NCI-H2081 (cell line): Measurements from ENCODE around the gene PRR5.
"Not testable (repeated sequence)": the region's sequence is repeated elsewhere in the genome, so short reads cannot be mapped to it uniquely, and the experiment has no call there.

ENCODE experiments used
- DNase-seq, 2 experiments: peaks; one replicate each; lab custom pipeline; 2025; lab: John Stamatoyannopoulos, UW

Gene PRR5

DNA sequence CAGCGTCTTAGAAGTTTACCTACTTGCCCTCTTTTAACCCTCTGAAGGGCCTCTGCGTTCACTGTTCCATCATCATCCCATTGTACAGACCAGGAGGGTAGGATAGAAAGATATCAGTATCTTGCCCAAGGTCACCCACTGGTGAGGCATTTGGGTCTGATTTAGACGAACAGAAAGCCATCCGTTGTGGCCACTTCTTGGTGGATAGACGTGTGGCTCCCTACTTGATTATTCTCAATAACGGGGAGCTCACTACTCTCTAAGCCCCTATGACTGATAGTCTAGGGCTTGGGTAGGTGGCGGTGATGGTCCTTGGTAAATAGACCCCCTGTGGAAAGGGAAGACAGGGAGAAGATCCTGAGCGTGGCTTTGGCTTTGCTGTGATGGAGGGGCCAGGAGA, 28.6 kb upstream of the PRR5 start:
- no peak for DNase-seq

DNA sequence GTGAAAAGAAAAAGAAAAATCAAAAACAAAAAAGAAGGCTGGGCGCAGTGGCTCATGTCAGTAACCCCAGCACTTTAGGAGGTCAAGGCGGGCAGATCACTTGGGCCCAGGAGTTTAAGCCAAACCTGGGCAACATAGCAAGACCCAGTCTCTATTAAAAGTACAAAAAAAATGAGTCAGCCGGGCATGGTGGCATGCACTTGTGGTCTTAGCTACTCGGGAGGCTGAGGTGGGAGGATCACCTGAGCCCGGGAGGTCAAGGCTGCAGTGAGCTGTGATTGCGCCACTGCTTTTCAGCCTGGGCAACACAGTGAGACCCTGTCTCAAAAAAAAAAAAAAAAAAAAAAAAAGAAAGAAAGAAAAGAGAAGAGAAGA, 26.0 kb upstream of the PRR5 start:
- not testable (repeated sequence) for DNase-seq

DNA sequence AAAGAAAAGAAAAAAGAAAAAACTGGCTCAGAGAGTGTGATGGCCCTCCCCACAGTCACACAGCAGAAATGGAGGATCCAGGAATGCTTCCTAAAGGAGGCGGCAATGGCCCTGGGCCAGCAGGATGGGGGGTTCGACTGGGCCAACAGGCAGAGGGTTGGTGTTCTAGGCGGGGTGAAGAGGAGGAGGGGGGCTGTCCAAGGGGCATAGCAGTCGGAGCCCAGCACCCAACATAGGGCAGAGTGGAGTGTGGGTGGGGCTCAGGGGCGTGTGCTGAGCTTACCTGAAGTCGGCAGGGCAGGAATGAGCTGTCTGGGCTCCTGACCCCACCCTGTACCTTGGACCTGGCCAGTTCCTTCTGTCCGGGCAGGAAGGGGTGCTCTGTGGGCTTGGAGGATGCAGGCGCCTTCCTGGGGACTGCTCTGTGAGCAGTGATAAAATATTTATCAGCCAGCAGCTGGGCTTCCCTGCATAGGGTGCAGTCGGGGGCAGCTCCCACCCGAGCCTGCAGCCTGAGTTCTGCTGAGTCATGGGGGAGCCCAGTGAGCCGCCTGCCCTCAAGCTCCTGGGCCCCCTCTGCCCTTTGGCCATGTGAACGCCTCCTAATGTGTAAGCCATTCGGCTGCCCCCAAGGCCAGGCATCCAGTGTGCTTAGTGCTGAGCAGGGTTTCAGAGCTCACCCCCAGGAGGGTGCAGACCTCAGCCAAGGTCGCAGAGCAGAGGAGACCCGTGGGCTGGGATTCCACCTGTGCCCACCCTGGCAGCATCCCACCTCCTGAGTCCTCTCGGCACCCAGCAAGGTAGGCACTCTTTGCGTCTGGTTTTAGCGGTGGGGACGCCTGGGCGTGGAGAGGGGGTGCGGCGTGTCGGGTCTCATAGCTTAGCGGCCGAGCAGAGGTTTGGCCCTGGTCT, 25.3 kb upstream of the PRR5 start:
- no peak for DNase-seq

DNA sequence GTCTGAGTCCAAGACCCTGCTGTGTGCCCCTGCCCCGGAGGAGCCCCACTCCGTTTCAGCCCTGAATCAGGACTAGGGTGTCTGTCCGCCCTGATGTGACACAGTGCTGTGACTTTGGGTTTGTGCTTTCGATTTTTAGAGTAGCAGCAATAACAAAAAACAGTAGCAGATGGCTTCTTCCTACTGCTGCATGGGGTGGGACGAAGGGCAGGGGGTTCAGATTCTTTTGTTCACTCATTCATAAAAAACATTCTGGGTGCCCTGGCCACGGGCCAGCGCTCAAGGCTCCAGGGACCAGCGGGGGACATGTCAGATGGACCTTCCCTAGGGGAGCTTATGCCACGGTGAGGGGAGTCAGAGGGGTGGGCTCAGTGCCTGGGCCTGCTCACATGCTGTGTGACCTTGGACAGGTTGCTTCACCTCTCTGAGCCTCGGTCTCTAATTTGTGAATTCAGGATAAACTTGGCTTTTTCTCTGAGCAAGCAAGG, 24.6 kb upstream of the PRR5 start:
- no peak for DNase-seq

DNA sequence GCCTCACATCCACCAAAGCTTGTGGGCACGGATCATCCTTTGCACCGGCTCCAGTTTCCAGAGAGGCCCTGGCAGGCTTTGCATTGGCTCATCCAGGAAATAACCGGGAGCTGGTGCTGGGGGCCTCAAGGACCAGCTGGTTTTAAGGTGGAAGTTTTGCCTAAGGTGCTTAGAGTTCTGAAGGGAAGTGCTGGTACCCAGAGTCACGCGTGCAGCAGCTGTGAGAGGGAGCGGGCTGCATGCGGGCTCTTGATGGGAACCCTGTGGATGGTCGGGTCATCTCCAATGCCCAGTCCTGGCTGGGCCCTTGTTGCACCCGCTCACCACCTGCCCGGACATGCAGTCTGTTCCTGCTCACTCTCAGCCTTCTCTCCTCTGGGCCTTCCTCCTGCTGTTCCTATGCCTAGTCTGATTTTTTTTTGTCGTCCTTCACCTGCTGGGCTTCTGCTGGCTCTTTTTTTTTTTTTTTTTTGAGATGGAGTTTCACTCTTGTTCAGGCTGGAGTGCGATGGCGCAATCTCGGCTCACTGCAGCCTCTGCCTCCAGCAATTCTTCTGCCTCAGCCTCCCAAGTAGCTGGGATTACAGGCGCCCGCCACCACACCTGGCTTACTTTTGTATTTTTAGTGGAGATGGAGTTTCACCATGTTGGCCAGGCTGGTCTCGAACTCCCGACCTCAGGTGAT, 24.0 kb upstream of the PRR5 start:
- DNase-seq = no peak

DNA sequence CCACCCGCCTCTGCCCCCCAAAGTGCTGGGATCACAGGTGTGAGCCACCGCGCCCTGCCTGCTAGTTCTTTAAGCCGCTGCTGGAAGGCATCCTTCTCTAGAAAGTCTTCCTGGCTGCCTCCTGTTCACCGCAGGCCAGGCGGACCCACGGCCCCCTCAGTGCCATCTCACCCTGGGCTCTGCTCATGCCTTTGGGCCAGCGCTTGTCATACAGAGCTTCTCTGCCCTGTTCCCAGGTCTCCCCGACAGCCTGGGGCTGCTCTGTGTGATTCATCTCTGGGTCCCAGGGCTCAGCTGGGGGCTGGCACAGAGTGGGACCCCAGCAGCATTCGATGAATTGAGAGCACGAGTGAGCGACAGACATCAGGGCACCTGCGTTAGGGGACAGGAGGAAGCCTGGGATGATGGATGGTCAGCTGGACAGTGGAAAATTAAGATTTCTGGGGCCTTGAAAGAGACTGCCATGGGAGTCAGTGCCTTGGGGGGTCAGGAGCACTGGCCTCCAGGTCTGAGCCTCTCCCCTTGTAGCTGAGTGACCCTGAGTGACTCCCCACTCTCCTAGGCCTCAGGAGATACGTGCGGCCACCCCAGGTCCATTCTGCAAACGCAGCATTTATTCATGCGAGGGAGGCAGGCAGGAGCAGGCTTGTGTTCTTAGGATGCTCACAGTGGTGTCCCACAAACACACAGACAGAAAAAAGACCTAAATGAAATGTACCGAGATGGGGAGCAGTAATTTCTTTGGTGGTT, 23.3 kb upstream of the PRR5 start:
- no peak for DNase-seq

DNA sequence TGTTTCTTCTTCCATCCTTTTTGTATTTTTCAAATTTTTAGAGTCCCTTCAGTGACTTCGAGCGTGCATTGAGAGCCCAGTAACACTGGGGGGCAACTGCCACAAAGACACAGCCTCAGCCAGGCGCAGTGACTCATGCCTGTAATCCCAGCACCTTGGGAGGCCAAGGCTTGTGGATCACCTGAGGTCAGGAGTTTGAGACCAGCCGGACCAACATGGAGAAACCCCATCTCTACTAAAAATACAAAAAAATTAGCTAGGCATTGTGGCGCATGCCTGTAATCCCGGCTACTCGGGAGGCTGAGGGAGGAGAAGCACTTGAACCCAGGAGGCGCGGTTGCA, 22.7 kb upstream of the PRR5 start:
- DNase-seq = not testable (repeated sequence)

DNA sequence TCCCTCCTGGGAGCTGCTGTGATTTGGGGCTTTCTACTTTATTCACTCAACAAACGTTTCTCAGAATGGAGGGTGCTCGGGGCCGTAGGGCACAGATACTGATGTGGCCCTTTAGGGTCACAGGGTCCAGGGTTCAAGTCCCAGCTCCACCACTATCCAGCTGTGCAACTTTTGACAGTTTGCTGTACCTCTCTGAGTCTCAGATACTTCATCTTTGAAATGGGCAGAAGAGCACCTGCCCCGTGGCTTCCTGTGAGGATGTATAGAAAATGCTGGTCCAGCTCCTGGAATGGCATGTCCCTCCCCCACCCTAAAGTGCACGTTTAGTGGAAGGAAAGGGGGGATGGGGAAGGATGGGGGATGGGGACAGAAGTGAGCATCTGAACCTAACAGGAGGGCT, 21.9 kb upstream of the PRR5 start:
- no peak for DNase-seq

DNA sequence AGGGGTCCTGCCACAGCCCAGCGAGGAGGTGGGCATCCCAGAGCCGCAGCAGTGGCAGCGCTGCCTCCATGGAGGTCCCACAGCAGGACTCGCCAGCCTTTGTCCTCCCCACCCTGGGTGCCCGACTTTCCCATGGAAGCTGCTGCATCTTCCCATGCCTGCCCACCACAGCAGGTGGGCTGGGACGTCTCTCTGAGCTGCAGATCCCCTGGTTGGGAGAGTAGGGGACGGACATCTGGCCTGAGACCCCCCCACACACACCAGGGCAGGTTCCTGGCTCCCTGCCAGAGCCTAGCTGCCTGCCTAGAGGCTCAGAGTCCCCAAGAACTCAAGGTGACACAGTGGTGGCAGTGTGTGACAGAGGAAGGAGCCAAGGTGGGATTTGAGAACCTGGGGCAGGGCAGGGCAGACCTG, 21.5 kb upstream of the PRR5 start:
- no peak for DNase-seq

DNA sequence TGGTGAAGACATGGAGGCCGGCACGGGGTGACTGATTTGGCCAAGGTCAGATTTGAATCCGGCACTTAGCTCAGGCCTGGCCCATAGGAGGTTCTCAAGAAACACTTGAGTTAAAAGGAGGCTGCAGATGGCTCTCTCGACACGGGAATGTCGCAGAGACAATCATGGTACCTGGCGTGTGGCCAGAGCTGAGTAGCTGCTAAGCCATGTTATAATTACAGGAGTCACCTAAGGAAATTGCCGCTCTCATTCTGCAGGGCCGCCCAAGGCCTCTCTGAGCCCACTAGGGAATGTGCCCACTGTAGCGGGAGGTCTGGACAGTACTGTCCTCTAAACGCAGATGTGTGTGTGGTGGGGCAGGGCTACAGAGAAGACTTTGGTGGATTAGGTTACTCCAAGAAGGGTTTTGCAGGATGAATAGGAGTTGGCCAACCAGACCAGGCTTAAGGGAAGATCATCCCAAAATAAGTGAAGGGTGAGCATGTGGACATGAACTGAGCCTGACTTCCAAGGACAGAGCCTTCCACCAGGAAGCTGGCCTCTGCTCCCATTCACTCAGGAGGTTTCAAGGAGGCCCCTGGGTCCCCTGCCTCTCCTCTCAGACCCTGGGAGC, 19.3 kb upstream of the PRR5 start:
- no peak for DNase-seq

DNA sequence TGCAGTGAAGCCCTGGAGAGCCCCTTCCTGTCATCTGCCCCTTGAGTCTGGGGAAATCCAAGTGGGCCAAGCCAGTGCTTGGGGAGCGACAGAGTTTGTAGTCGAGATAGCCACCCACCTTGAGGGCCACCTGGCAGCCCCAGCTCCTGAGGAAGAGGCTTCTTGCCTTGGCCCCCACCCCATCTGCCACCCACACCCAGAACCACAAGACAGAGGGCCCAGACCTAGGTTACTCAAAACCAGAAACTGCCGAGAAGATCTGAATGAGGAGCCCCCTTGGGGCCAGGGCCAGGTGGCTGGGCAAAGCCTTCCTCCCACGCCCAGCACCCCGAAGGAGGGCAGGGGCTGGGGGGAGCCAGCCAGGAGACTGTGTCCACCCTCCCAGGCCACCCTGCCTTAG, 18.8 kb upstream of the PRR5 start:
- no peak for DNase-seq

DNA sequence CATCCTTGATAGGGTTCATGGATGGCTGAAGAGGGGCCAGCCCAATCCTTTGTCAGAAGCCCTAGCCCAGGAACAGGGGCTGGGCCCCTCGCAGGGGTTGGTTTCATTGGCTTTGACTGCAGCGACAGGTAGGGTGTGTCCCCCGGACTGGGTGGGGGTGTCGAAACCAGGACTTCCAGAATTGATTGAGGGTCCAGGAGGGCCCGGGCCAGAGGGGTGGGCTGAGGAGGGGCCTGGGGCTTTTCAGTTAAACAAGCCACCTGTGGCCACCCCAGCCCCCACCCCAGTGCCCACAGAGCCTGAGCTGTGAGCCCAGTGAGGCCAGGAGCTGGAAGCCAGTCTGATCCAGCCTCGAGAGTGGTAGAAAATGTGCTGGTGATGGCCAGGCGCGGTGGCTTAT, 18.1 kb upstream of the PRR5 start:
- no peak for DNase-seq

DNA sequence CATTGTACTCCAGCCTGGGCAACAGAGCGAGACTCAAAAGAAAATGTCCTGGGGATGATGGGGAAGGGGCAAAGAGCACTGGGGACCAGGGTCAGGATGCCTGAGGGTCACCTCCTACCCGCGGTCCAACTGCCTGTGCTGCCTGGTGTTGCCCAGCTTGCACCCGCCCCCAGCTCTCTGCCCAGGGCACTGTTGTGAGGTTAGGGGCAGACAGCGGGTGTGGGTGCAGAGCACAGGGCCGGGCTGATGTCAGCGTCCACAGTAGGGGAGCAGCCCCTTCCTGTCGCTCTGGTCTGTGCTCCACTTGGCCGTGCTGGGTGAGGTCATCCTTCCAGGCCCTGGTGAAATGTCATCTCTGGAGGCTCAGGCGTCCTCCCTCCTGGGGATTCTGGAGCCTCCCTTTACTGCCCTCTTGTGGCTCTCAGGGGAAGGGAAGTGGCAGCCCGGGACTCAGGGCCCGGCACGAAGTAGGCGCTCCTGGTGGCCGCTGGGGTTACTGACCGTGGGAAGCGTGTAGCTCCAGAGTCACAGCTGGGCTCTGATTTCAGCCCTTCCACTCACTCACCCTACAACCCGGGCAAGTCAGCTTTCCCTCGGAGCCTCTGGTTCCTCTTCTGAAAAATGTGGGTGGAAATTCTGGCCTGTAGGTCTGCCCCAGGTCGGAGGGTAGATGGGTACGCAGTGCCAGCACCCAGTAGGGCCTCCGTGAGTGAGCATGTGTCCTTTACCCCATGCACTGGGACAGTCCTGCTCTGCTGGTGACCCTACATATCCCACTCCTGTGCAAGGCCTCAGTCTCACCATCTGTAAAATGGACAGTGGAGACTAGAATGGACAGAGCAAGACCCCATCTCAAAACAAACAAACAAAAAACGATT, 17.3 kb upstream of the PRR5 start:
- peak; percentile 24 to 66 for DNase-seq

DNA sequence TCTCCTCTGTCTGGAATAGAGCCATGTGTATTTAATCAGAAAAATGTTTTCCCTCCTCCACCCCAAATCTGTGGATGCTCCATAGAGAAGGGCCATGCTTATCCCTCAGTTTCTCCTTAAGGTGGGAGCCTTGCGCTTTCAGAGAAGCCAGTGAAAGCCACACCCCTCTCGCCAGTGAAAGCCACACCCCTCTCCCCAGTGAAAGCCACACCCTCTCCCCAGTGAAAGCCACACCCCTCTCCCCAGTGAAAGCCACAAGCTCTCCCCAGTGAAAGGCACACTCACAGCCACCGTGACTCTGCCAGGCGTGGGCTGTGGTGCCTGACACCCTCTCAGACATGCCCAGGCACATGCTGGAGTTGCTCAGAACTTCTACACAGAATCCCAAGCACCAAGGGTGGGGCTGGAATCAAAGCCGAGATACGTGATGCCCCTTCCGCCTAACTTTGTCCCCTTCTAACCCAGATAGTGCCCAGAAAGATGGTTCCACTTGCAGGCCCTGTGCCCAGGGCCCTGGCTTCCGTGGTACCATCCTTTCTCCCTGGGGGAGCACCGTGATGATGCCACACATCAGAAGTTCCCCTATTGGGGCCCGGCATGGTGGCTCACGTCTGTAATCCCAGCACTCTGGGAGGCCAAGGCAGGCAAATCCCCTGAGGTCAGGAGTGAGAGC, 16.5 kb upstream of the PRR5 start:
- peak in 1 of 2 experiments; percentile 2 for DNase-seq

DNA sequence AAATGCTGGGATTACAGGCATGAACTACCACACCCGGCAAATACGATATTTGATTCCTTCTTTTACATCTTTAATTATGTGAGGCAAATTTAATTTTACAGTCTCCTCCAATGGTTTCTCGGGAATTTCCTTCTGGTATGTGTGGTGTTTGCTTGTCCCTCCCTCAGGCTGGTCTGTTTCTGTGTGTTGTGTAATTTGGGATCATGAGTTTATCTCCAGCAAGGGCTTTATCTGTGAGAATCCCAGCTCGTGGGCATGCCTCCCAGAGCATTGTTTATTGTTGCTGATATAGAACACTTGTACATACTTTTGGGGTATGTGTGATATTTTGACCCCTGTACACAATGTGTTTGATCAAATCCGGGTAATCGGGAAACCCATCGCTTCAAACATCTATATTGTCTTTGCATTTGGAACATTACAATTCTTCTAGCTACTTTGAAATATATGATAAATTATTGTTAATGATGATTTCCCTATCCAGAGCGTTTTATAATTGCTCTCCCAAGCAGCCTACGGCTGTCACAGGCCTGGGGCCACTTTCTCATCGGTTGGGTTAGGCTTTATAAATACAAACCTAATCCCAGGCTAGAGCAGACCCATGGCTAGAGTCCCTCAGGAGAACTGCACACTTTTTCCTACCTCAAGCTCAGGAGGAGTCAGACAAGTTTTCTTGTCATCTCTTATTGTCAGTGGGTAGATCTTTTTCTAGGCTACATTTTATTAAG, 15.0 kb upstream of the PRR5 start:
- no peak for DNase-seq

DNA sequence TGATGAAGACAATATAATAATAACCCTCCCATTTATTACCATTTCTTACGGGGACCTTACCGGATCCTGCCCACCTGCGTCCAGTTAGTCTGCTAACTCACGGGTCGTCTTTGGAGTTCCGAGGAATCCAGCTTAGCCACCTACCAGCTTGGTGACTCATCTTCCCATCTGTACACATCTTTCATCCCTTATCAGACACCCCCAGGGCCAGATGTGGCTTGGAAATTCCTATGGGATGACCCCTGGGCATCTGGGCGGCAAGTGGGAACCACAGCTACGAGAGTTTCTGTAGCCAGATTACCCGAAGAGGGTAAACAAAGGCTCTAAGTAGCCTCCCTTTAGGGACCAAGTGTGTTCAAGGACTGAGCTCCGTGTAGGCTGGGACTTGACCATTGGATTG, 12.8 kb upstream of the PRR5 start:
- DNase-seq = no peak

DNA sequence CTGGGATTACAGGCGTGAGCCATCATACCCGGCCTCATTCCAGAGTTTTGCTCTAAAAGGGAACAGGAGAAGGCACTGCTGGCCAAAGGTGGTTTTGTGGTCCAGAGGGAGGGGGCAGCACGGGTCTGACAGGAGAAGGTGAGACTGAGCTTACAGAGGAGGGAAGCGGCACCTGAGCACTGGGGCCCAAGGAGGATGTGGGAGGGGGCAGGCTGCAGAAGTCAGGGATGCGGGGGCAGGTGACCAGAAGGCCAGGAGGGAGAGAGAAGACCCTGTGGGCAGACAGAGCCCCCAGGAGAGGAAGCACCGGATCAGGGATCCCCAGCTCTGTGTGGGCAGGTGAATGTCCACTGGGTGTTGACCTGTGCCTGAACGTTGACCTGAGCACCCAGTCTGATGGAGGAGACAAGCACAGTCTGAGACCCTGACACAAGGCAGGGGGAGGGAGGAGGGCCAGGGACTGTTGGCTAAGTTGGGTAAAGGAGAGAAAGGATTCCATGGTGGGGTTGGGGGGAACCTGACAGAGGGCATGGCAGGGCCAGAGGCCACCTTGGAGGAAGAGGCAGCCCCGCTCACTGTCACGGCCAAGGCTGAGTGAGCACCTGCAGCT, 12.0 kb upstream of the PRR5 start:
- DNase-seq = no peak

DNA sequence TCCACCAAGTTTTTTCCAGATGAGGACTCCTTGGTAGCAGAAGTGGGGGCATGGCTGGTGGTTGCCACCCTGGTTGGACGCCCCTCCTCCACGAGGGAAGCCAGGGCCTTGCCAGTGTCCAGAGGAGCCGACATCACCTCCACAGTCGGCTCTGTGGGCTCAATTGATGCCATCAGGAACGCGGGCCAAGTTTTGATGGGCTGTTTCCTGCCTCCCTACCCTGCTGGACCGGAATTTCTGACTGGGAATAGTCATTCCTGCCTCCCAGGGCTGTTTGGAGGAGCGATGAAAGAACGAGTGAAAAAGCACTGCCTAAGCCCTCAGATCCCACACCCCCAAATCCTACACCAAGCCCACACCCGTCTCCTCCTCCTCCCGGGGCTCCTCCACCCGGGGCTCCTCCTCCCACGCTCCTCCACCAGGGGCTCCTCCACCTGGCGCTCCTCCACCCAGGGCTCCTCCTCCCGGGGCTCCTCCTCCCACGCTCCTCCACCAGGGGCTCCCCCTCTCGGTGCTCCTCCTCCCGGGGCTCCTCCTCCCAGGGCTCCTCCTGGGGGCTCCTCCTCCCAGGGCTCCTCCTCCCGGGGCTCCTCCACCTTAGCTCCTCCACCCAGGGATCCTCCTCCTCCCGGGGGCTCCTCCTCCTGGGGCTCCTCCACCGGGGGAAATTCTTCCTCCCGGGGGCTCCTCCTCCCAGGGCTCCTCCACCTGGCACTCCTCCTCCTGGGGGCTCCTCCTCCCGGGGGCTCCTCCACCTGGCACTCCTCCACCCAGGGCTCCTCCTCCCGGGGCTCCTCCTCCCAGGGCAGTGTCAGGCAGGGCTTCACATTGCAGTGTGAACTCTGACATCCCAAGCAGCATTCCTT, 10.0 kb upstream of the PRR5 start:
- no peak for DNase-seq

DNA sequence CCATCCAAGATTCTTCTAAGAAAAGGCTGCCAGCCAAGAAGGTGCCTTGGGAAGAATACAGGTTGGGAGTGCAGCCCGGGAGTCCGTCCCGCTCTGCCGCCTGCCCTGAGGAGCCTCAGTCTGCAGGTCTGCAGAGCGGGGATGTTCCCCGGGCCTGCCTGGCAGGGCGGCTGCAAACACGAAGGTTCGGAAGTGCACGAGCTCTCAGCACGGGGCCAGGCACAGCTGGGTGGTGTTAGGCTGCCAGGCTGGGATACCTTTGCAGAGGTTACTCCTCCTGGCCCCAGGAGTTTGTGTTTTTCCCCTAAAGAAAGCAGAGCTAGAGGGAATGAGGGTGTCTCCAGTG, 9.4 kb upstream of the PRR5 start:
- no peak for DNase-seq
